Measurements from ENCODE around the gene CUEDC2. TPM values are rescaled to one million over a fixed set of nuclear protein-coding genes. Genes with fewer than 3 reads are reported as not detected.
A peak's percentile ranks its signal among the peaks of the same experiment; 100 is the strongest.

CUEDC2 gene
- total RNA-seq, 1 donor from 2014 or later: 41.2 TPM

- no peak for ATAC-seq
- H3K27ac ChIP-seq: no peak overlapping the region
- no peak for DNase-seq
- TF ChIP-seq CTCF (IDR thresholded peaks at IDR 0.05): no peak
- H3K27me3 ChIP-seq (ENCODE audit: low read depth): no peaks in the 10 kb centered on the region
- peaks cover 41% of the 10 kb centered on the region for H3K4me1 ChIP-seq
- H3K4me3 ChIP-seq: no peak overlapping the region
- peaks cover 5% of the 10 kb centered on the region for H3K36me3 ChIP-seq
- H3K9me3 ChIP-seq: no peaks in the 10 kb centered on the region
- intact Hi-C loops (cut with DNase I): no loop called here
Observed at GRCh38 chr10:102465466-102465865, 33.1 kb upstream of the CUEDC2 start.

GRCh38 chr10:102463983-102464382, 31.6 kb upstream of the CUEDC2 start:
- Histone ChIP-seq H3K27ac (no peak overlapping the region), H3K36me3 (no peaks in the 10 kb centered on the region), H3K9me3 (no peaks in the 10 kb centered on the region), H3K4me3 (no peak overlapping the region), H3K27me3 (ENCODE audit: low read depth) (no peaks in the 10 kb centered on the region), H3K4me1 (peaks cover 32% of the 10 kb centered on the region)
- no peak for ATAC-seq
- intact Hi-C loops (cut with DNase I): no loop called here
- no peak for TF ChIP-seq CTCF (IDR thresholded peaks at IDR 0.05)
- DNase-seq: no peak

- Histone ChIP-seq H3K4me1 (peaks cover 19% of the 10 kb centered on the region), H3K27me3 (ENCODE audit: low read depth) (no peaks in the 10 kb centered on the region), H3K9me3 (no peaks in the 10 kb centered on the region), H3K36me3 (no peaks in the 10 kb centered on the region), H3K4me3 (peak overlapping the region; percentile 64), H3K27ac (peak overlapping the region; percentile 53)
- TF ChIP-seq CTCF (IDR thresholded peaks at IDR 0.05): no peak
- intact Hi-C loops (cut with DNase I): no loop called here
- DNase-seq (no peak), ATAC-seq (no peak)
Observed at GRCh38 chr10:102462512-102463054, 30.2 kb upstream of the CUEDC2 start.

GRCh38 chr10:102461187-102462054, 29.0 kb upstream of the CUEDC2 start:
- Histone ChIP-seq H3K27me3 (ENCODE audit: low read depth) (no peaks in the 10 kb centered on the region), H3K27ac (peak overlapping the region; percentile 70), H3K36me3 (no peaks in the 10 kb centered on the region), H3K4me3 (peak overlapping the region; percentile 64), H3K4me1 (peaks cover 22% of the 10 kb centered on the region), H3K9me3 (no peaks in the 10 kb centered on the region)
- intact Hi-C loops (cut with DNase I): no loop called here
- no peak for TF ChIP-seq CTCF (IDR thresholded peaks at IDR 0.05)
- peak; percentile 97 for DNase-seq
- ATAC-seq: peak; percentile 98

GRCh38 chr10:102460836-102461186, 28.4 kb upstream of the CUEDC2 start:
- ATAC-seq: peak in 1 of 2 donors; percentile 4
- H3K27ac ChIP-seq: peak overlapping the region; percentile 70
- H3K27me3 ChIP-seq (ENCODE audit: low read depth): no peaks in the 10 kb centered on the region

More at GRCh38 chr10:102460836-102461186, 28.4 kb upstream of the CUEDC2 start:
- DNase-seq: no peak
- Histone ChIP-seq H3K9me3 (no peaks in the 10 kb centered on the region), H3K4me1 (peaks cover 28% of the 10 kb centered on the region), H3K36me3 (no peaks in the 10 kb centered on the region), H3K4me3 (peak overlapping the region; percentile 64)
- no peak for TF ChIP-seq CTCF (IDR thresholded peaks at IDR 0.05)
- intact Hi-C loops (cut with DNase I): no loop called here
